SHP77 treated with DMSO at 0.1 percent for 48 hours (cell line): ENCODE data around the gene CARS2.

ENCODE experiments used
- DNase-seq: peaks from one replicate; lab custom pipeline; 2025; lab: John Stamatoyannopoulos, UW

CARS2 gene

GRCh38 chr13:110651726-110652230 lies 54.1 kb downstream of the CARS2 start:
- DNase-seq = no peak

DNA sequence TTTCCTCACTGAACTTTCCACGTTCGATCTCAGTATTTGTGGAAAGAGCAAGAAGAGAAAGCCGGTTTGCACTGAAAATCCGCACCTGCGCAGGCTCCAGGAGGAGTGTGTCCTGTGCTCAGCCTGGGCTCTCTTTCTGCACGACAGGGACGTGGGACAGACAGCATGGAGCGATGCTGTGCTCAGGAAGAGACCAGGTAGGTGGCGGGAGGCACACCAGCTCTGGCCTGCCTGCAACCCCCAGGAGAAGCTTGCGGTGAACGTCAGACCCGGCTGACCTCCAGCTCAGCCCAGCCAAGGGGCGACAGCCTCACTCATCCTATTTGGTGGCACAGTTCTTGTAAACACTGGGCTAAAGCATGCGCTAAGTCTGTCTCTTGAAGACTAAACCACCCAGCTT lies 54.6 kb downstream of the CARS2 start:
- DNase-seq = no peak

DNA sequence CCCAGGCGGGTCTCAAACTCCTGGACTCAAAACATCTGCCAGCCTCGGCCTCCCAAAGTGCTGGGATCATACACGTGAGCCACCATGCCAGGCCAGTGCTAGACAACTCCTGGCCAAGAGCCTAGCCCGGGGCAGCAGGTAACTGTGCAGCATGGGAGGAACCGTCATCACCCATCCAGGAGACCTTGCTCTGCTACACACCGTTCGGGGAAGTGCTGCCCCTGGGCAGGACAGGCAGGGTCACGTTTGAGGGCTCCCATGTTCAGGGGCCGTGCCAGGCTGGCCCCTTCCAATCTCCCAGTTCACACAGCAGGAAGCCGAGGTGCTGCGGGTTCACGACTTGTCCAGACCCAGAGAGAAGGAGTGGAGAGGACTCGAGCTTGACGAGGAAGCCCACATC lies 55.5 kb downstream of the CARS2 start:
- no peak for DNase-seq

- no peak for DNase-seq
These were observed 56.4 kb downstream of the CARS2 start for GRCh38 chr13:110649551-110649950.

DNA sequence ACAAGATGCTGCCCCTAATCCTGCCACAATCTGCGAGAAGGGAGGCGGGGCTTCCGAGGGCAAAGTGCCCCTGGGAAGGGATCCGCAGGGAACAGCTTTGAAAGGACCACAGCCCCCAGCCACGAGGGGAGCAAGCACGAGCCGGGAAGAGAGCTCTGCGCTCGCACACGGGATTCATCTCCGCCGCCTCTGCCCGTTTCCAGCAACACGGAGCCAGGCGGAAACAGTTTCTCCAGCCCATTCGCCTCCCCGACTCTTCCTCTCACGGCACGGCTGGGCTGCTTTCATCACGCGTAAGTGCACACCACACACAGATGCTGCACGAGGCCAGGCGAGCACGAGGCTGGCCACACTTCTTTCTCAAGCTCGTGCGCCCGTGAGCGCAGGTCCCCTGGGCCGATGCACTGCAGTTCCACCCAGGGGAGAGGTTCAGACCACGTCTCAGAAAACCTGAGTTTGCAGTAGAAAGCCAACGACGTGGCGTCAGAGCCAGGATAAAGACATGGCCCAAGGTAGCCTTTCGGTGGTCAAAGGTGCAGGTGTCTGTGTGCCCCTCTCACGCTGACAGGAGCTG lies 57.0 kb downstream of the CARS2 start:
- no peak for DNase-seq

DNA sequence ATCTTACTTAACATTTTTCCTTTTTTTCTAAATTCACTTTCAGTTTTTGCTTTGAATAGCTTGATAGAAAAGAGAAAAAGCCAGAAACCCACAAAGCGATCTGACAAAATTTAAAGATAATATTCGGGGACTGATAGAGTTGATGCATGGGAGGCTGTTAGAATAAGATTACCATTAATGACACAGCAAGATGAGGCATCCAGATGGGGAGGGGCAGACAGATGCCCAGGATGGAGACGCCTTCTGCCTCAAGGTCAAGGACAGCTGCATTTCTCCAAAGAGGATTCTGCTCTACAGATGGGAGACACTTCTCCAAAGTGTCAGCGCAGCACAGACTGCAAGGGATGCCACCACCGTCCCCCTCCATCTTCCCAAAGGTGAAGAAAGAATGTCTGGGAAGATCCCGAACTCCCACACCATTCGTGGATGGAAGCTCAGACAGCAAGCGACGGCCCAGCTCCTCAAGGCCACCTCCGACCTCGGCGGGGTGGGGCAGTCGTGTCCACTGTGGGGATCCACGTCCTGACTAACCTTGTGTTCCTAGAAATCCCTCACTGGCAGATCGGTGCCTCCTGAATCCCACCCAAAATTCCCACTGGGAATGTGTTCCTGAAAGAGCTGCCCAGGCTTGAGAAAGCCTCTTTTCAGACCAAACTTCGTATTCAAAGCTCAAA lies 57.6 kb downstream of the CARS2 start:
- DNase-seq = no peak

GRCh38 chr13:110647365-110647737 lies 58.6 kb downstream of the CARS2 start:
- DNase-seq = no peak

GRCh38 chr13:110646442-110647364 lies 59.2 kb downstream of the CARS2 start:
- DNase-seq = no peak

DNA sequence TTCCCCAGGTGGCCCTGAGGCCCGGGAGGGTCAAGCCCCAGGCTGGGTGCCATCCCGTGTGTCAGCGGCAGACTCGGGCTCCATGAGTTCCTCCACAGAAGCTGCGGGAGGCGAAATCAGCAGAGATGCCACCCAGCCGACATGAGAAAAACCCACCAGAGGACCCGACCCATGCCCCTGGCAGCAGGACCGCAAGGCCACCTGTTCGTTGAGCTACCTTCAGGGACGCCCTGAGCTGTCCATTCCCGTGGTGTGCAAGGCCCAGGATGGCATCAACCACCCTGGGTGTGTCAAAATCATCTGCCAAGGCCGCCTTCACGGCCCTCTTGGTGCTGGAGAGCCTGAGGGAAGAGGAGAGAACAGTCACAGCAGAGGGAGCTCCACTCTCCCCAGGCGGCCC lies 60.2 kb downstream of the CARS2 start:
- no peak for DNase-seq

- peak; percentile 84 for DNase-seq
These were observed 60.9 kb downstream of the CARS2 start for GRCh38 chr13:110644892-110645521.

DNA sequence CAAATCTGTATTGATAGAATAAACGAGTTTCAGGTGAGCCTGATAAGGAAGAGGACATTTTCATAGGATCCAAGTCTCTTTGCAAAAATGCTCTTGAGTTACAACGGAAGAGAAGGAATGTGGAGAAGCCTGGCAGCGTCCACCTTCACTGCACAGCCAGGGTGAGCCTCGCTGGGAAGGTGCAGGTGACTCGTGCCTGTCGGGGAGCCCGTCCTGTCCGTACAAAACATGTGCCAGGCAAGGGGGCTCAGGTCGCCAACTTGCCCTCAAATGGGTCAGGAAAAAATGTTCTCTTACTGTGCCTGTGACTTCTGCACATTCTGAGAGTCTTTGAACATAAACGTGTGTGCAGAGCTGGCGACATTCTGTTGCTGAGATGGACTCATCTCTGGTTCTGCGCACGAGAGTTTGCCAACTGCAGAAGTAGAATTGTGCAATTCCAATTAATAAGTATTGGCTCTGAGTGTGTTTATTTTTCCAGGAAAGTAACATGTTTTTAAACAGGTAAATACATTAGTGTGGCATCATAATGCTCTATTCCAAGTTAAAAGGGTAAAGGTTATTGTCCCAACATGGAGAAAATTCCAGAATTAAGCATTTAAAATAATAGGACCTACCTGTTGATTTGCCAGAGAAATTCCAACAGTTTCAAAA lies 62.0 kb downstream of the CARS2 start:
- no peak for DNase-seq

DNA sequence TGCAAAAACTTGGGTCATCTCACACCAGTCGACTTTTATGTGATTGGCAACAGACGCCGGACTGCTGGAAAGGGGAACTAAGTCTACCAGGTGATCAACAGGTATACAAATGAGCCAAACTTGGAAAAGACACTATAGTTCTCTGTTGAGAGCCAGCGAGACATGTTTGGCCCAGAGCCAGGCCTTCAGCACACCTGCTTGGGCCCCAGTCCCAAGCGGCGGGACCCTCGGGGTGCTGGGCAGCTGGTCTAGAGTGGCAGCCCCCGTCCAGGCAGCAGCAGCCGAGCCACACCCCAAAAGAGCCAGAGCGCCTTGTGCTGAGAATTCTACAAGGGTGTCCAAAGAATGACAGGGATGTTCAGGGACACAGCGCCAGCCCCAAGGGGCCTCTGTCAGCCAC lies 62.6 kb downstream of the CARS2 start:
- DNase-seq = no peak

DNA sequence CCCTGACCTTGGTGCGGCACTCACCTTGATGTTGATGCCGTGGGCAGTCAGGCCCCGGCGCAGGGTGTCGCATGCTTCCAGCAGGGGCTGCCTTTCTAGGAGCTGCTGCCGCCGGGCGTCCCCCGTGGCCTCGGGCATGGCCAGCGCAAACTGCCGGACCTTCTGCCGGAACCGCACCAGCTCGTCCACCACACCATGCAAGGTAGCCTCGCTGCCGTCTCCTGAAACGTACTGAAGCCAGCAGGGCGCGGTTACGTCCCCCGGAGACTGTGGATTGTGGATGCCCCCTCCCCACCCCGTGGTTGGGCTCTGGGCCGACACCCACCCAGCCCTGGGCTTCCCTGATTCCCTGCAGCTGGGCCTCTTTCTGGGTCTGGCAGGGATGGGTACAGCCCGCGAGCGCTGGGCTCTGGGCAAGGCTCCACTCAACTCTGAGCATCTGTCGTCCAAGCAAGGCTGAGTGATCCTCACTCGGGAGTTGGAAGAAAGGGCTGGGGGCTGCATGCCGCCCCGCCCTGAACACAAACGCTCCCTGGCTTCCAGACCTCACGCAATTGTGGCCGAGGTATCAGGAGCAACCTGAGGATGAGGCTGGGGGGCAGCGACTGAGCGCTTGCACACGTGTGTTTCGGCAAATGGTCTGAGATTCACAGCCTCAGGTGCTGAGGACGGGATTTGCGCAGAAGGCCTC lies 63.5 kb downstream of the CARS2 start:
- DNase-seq = no peak

GRCh38 chr13:110641055-110642015 lies 64.6 kb downstream of the CARS2 start:
- peak; percentile 63 for DNase-seq

DNA sequence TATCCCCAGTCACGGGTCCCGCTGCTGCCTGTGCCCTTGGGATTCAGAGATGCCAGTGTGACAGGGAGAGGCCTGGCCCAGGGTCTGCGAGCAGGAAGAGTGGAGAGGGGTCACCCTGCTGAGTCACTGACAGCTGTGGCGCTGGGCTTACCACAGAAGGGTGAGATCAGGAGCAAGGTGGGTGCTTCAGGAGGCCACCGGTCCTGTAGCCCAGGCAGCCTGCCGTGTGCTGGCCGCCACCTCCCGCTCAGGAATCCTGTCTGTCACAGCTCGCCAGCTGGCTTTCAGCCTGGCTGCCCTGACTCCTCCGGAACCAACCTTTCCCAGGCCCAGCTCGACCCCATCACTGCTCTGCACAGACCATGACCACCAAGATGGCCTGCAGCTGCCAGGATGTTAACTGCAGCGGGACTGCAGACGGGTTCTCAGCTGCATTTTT lies 65.3 kb downstream of the CARS2 start:
- DNase-seq = peak; percentile 41

DNA sequence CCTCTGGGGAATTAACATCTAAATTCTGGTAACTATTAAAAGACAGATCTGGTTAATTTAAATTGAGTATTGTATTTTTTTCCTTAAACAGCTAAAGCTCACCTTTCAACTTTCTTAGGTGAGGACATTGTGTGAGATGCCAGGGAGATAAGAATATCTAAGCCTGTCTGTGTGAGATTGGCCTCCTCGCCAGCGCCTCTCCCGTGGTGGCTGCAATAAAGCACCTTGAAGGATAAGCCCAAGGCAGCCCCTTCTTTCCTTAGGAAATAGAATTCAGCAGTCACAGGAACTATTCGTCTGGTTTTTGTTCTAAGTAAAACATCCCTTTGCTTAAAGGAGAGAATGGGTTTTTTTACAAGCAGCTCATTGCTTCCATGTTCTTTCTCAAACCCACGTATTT lies 66.0 kb downstream of the CARS2 start:
- no peak for DNase-seq

DNA sequence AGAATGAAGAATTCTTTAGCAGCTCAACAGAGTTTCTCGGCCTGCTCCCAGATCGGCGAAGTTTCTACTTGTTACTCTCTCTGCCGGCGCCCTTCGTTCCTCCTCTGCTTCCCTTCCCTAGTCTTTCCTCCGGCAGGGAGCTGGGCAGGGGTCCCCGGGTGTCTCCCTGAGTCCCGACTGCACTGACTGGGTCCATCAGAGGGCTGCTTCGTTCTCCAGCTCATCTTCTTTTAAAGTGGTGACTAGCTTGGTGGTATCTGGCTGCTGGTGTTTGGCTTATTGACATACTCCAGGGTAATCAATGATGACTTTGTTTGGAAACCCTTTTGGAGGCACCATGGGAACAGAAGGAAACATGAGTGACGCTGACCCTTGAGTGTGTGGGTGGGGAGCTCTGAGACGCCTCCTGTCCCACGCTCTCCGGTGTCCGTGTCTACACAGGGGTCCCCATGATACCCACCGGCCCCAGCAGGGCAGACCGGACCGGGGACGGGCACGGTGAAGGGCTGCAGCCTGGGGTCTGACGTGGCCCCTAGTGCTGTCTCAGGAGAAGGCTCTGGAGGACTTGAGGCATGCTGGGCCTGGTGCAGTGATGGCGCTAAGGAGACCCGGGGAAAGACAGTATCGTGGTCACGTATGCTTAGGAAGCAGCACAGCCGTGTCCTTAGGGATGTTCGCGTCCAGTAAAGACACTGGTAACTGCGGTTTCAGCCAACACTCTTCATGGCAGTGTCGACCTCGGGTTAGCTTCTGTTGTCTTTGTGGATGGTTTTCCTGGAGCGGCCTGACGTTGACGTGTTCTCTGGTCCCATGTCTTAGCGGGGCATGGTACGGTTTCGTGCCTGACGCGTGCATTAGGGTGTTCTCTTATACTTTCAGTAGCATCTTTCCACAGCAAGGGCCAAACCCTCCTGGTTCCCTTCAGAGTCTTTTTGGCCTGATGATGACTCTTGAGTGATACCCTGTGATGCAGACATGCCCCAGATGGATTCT lies 66.8 kb downstream of the CARS2 start:
- no peak for DNase-seq

GRCh38 chr13:110638257-110638656 lies 67.7 kb downstream of the CARS2 start:
- no peak for DNase-seq

GRCh38 chr13:110637747-110638146 lies 68.2 kb downstream of the CARS2 start:
- no peak for DNase-seq
